Panc1 (cell line): ENCODE measurements around the gene EDAR. TPM values are rescaled to one million over a fixed set of nuclear protein-coding genes. Genes with fewer than 3 reads are reported as not detected.
A peak's percentile ranks its signal among the peaks of the same experiment; 100 is the strongest.

ENCODE experiments used
- ATAC-seq: fragments of 200-7000 bp; cut with Tn5 transposase; 2 replicates; pipeline ENCODE4 v1.9.1; 2020; ENCODE audit warnings: mild to moderate bottlenecking, moderate library complexity
- BruUV-seq: library from RNA; stranded (reverse); fragments of 400-500 nt; replicated peaks from 2 replicates; lab custom pipeline; 2021; lab: Mats Ljungman, UMichigan
- CTCF ChIA-PET: fragments of 300-600 bp; sonication (Branson Sonifier 250); formaldehyde crosslinking; loops from one replicate; lab custom pipeline; 2022; ENCODE audit warnings: antibody characterized with exemption; lab: Charles Lee
- POLR2A ChIA-PET: fragments of 300-600 bp; sonication (Branson Sonifier 250); formaldehyde crosslinking; loops from one replicate; lab custom pipeline; 2022; ENCODE audit warnings: antibody characterized with exemption; lab: Charles Lee
- DNase-seq: peaks from one replicate; pipeline ENCODE4 v3.0.0-alpha.2; 2010; ENCODE audit warnings: low read depth, low spot score
- H3K27ac ChIP-seq: 2 replicates; pipeline ENCODE4 v1.5.1; 2011; ENCODE audit warnings: mild to moderate bottlenecking, low read length, inconsistent platforms
- H3K27me3 ChIP-seq: fragments of 200-500 bp; sonication (Bioruptor generic); 2 replicates; pipeline ENCODE4 v1.6.0; 2014; ENCODE audit warnings: low read length, inconsistent platforms; ENCODE audit not compliant: control insufficient read depth, insufficient read depth
- H3K36me3 ChIP-seq: fragments of 200-500 bp; sonication (Bioruptor generic); 2 replicates; pipeline ENCODE4 v1.5.1; 2014; ENCODE audit warnings: inconsistent platforms, mild to moderate bottlenecking, low read length, moderate library complexity; ENCODE audit not compliant: control insufficient read depth, insufficient read depth
- H3K4me1 ChIP-seq: 2 replicates; pipeline ENCODE4 v1.5.1; 2011; ENCODE audit warnings: inconsistent platforms, mild to moderate bottlenecking, low read length, moderate library complexity; ENCODE audit not compliant: control insufficient read depth, insufficient read depth
- H3K4me3 ChIP-seq, 2 experiments: 2 replicates each; pipeline ENCODE4 v1.5.1; 2011 to 2012; ENCODE audit warnings: low read depth in 2 of 2, low read length in 2 of 2, mild to moderate bottlenecking in 2 of 2, inconsistent platforms in 1 of 2, moderate library complexity in 1 of 2
- H3K9me3 ChIP-seq: fragments of 200-500 bp; sonication (Bioruptor generic); 2 replicates; pipeline ENCODE4 v1.5.1; 2014; ENCODE audit warnings: low read depth, mild to moderate bottlenecking, inconsistent platforms, low read length, moderate library complexity; ENCODE audit not compliant: control insufficient read depth, insufficient read depth
- CTCF ChIP-seq: fragments of 450-650 bp; IDR thresholded peaks from 2 replicates; pipeline ENCODE4 v1.5.1; 2017; ENCODE audit warnings: mild to moderate bottlenecking
- POLR2AphosphoS5 ChIP-seq: IDR thresholded peaks from 2 replicates; pipeline ENCODE4 v1.6.1; 2012; ENCODE audit warnings: mild to moderate bottlenecking, low read depth, low read length, moderate library complexity
- REST ChIP-seq, 2 experiments: IDR thresholded peaks; 2 replicates each; pipeline ENCODE4 v1.6.1; 2011 to 2012; ENCODE audit warnings: low read depth in 2 of 2, control low read depth in 1 of 2, low read length in 1 of 2, mild to moderate bottlenecking in 1 of 2, moderate library complexity in 1 of 2; ENCODE audit not compliant: insufficient read depth in 1 of 2
- SIN3A ChIP-seq: IDR thresholded peaks from 2 replicates; pipeline ENCODE4 v1.6.1; 2012; ENCODE audit warnings: low read depth, mild to moderate bottlenecking, low read length, moderate library complexity, borderline replicate concordance; ENCODE audit not compliant: insufficient read depth
- TCF7L2 ChIP-seq: IDR thresholded peaks from 2 replicates; pipeline ENCODE4 v1.6.1; 2011; ENCODE audit warnings: mild to moderate bottlenecking, low read depth, low read length, inconsistent platforms
- in situ Hi-C: cut with HindIII; loops from 2 replicates; pipeline ENCODE4 v1.10.0; 2016; ENCODE audit warnings: low sequenced_read_pairs, low pct_unique_long_range_greater_than_20kb
- intact Hi-C: fragments of 100-400 bp; cut with micrococcal nuclease; formaldehyde crosslinking; loops from one replicate; pipeline ENCODE4 v1.10.0; 2022; ENCODE audit not compliant: unreplicated experiment
- total RNA-seq: library from RNA; stranded (reverse); gene quantifications from one replicate; pipeline ENCODE4 v1.2.1, GENCODE V29; 2021; ENCODE audit not compliant: unreplicated experiment

The EDAR gene
- total RNA-seq, 1 experiment from 2014 or later = not detected

DNA sequence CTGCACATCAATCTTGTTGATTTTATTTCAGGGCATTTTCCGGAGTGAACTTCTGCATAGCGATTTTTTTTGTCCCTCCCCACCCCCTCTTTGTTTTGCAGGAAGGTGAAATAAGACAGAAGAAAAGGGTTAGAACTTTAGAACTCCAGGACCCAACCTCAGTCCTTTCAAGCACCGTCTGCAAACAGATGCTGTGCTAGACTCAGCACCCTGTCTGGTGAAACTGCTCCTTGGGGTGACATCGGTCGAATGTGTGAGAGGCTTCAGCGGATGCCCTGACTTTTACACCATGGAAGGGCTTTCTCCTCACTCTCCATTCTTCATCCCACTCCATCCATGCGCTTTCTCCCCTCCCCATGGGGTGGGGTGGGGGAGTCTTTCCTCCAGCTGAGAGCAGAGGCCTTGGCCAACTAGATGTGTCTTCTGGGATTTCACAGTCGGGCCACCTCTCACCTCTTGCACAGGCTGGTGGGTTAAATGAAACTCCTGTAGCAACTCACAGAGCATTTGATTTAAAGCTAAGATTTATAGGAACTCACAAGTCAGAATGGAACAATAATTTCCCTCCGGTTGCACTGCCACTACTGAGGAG lies 43.3 kb upstream of the EDAR start:
- peaks cover 2% of the 10 kb centered on the region; the same call in 1 of the 2 replicates for H3K9me3 ChIP-seq
- no peak overlapping the region for H3K27ac ChIP-seq
- no peak for TF ChIP-seq CTCF
- no peak for TF ChIP-seq REST (IDR thresholded peaks at IDR 0.05; ENCODE audit: insufficient read depth in 1 of 2, low read depth in 2 of 2, low read length in 1 of 2)
- no peak for TF ChIP-seq POLR2AphosphoS5
- TF ChIP-seq SIN3A = no peak
- no peak for TF ChIP-seq TCF7L2
- no peaks in the 10 kb centered on the region; the same call in 1 of the 2 replicates for H3K27me3 ChIP-seq
- no peaks in the 10 kb centered on the region for H3K4me1 ChIP-seq
- ChIA-PET POLR2A (no interaction called here), CTCF (no interaction called here)
- H3K4me3 ChIP-seq = peak overlapping the region in 1 of 2 experiments; percentile 31; a peak in 1 of 4 replicates
- H3K36me3 ChIP-seq = no peaks in the 10 kb centered on the region
- BruUV-seq = no TSS peak
- DNase-seq = no peak
- no peak for ATAC-seq
- in situ Hi-C loops = no loop called here
- intact Hi-C loops = no loop called here

DNA sequence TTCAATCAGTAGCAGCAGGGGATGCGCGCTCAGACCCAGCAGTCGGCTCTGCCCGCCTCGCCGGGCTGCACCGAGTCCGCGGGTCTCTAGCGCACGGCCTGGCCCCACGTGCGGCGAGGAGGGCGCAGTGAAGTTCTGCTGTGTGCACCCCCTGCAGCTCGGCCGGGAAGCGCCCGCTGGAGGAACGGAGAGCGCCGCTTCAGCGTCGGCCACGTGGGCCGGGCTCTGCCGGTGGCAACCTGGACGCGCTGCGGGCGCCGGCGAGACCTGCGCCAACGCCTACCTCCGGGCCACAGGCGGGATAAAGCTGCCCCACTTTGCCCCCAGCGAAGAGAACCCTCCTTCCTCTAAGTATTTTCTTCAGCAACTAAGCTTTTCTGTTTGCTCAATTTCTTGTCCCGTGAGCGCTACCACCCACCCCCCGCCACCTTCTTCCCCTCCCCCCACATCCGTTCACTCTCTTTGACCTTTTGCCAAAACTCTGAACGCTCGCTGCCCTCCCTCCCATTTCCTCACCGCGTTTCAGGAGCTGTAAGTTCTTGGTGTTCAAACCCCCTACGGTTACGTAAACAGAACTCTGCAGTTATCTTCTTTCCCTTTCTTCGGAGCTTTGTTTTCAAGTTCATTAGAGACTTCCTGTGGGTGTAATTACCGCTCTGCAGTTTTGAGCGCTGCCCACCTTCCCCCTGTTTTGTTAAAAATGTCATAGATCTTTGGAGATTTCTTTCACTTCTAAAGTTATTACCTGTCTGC lies 42.6 kb upstream of the EDAR start:
- H3K4me3 ChIP-seq = peak overlapping the region; percentile 31 to 40
- no TSS peak for BruUV-seq
- no peaks in the 10 kb centered on the region; the same call in 1 of the 2 replicates for H3K27me3 ChIP-seq
- CTCF ChIA-PET = no interaction called here
- H3K4me1 ChIP-seq = no peaks in the 10 kb centered on the region
- H3K27ac ChIP-seq = no peak overlapping the region
- in situ Hi-C loops (no loop called here), intact Hi-C loops (no loop called here)
- no peak for DNase-seq
- peak; percentile 76 for ATAC-seq
- POLR2A ChIA-PET = no interaction called here
- TF ChIP-seq POLR2AphosphoS5 (no peak), TCF7L2 (no peak), REST (IDR thresholded peaks at IDR 0.05; ENCODE audit: insufficient read depth in 1 of 2, low read depth in 2 of 2, low read length in 1 of 2) (no peak), CTCF (no peak), SIN3A (no peak)
- peaks cover 2% of the 10 kb centered on the region; the same call in 1 of the 2 replicates for H3K9me3 ChIP-seq
- no peaks in the 10 kb centered on the region for H3K36me3 ChIP-seq
